ENCODE measurements around the gene NUP50.
"Not testable (repeated sequence)": the region's sequence is repeated elsewhere in the genome, so short reads cannot be mapped to it uniquely, and the experiment has no call there.

The NUP50 gene

DNA sequence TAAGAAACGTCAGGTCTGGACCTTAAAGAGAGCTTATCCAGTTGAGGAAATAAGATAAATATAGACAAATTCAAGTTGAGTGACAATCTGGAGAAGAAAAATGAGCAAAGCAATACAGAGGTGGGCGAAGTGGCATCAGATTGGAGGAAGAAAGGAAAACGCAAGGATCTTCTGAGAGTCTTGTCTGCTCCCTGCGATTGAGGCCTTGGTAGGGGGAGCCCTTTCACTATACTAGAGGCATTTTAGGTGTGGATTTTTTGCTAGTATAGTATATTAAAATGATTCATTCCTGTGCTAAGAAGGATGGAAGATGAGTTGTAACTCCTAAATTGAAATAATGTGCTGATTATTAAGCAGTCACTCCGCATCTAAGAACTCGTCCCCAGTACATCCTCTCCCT is 8.1 kb downstream of the NUP50 start:
- DNase-seq (ENCODE audit: low spot score in 2 of 2) = no peak
- Mint-ChIP-seq H3K36me3 (peaks cover 39% of the 10 kb centered on the region), H3K27me3 (no peaks in the 10 kb centered on the region), H3K27ac (no peak overlapping the region), H3K4me3 (no peak overlapping the region), H3K4me1 (peaks cover 18% of the 10 kb centered on the region), H3K9me3 (no peaks in the 10 kb centered on the region)
- no peak for ATAC-seq (ENCODE audit: low read depth)

DNA sequence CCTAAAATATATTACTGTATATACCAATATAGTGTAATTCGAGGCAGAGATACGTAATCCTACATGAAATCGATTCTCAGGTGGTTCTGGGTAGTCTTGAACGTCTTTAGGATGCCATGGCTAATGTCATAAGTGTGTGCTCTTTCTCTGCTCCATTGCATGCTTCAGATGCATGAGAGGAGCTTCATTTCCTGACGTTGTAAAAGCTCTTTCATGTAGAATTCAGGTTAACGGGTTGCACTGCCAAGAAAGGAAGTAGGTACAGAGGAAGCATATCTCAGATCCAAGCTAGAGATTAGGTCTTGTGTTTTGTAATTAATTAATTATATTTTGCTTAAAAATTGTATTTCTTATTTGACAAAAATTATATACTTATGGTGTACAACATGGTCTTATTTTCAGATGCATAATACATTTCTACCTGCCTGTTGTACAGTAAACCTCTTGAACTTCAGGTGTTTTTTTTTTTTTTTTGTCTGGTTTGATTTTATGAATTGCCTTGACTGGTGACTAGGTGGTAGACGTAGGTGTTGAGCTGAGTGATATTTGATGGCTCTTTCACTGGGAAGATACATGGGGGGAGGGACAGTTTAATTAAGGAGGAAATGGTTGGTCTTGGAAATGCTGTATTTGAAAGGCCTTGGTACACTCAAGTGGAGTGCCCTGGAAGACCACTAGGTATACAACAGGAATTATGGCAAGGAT is 9.3 kb downstream of the NUP50 start:
- Mint-ChIP-seq H3K9me3 (no peaks in the 10 kb centered on the region), H3K27me3 (no peaks in the 10 kb centered on the region), H3K4me3 (no peak overlapping the region), H3K4me1 (peaks cover 13% of the 10 kb centered on the region), H3K27ac (peak overlapping the region; percentile 12), H3K36me3 (peaks cover 42% of the 10 kb centered on the region)
- DNase-seq (ENCODE audit: low spot score in 2 of 2) (no peak), ATAC-seq (ENCODE audit: low read depth) (no peak)

DNA sequence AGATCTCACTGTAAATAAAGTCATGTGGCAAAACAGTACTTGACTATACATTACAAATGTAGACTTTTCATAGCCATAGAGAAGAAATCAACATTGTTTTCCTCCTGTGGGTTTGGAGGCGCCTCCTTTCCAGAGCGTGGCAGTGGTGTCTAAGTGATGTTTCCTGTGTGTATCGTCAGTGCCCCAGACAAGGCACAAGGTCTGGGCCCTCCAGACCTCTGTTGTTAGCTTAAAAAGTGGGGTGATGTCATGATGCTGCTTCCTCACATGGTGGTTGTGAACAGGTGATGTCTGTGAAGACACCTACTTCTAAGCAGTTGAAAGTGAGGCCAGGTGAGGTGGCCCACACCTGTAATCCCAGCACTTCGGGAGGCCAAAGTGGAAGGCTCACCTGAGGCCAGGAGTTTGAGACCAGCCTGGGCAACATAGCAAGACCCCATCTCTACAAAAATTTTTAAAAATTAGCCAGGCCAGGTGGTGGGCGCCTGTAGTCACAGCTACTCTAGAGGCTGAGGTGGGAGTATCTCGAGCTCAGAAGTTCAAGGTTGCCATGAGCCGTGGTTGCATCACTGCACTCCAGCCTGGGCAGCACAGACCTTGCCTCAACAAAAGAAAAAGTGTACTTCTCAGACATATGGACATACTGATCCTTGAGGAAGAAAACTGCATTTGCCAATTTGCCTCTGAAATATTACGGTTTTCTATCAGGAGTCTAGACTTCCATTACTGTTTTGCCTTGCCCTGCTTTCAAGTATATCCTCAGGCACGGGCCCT is 15.7 kb downstream of the NUP50 start:
- Mint-ChIP-seq H3K4me1 (no peaks in the 10 kb centered on the region), H3K4me3 (no peak overlapping the region)
- ATAC-seq (ENCODE audit: low read depth) = no peak

DNA sequence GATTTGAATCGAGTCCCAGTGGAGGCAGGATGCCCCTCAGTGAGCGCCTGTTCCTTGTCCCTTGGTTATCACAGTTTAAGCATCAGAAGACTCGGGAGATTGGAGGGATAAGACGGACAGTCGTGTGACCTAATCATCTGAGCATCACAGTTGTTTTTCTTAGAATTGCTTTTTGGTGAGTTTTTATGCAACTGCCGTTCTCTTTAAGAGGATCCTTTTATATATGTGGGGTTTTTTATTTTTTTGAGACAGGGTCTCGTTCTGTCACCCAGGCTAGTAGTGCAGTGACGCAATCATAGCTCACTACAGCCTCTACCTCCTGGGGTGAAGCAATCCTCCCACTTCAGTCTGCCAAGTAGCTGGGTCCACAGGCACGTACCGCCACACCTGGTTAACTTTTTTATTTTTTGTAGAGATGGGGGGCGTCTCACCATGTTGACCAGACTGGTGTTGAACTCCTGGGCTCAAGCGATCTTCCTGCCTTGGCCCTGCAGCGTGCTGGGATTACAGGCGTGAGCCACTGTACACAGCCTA is 16.5 kb downstream of the NUP50 start:
- DNase-seq (ENCODE audit: low spot score in 2 of 2) = no peak
- H3K27me3 Mint-ChIP-seq = no peaks in the 10 kb centered on the region
- H3K27ac Mint-ChIP-seq = no peak overlapping the region
- ATAC-seq (ENCODE audit: low read depth) = no peak
- H3K4me1 Mint-ChIP-seq = no peaks in the 10 kb centered on the region
- H3K4me3 Mint-ChIP-seq = no peak overlapping the region
- H3K9me3 Mint-ChIP-seq = no peaks in the 10 kb centered on the region
- H3K36me3 Mint-ChIP-seq = peaks cover 17% of the 10 kb centered on the region

More for the DNA sequence above, 15.7 kb downstream of the NUP50 start:
- H3K36me3 Mint-ChIP-seq = peaks cover 18% of the 10 kb centered on the region
- H3K9me3 Mint-ChIP-seq = no peaks in the 10 kb centered on the region
- no peak overlapping the region for H3K27ac Mint-ChIP-seq
- H3K27me3 Mint-ChIP-seq = no peaks in the 10 kb centered on the region
- no peak for DNase-seq (ENCODE audit: low spot score in 2 of 2)

DNA sequence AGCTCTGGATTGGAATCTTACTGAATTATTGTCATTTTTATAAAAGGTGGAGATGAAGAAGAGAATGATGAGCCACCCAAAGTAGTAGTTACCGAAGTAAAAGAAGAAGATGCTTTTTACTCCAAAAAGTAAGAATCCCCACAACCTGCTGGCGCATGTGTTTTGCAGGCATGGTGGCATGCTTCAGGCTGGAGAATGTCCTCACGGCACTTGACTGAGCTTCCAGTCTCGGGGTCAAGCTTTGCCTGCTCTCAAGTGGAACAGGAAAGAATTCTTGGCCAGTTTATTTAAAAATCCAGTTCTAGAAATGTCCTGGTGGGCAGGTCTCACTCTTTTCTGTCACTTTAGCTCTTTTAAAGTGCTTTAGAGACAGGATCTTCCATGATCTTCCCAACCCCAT is 17.5 kb downstream of the NUP50 start:
- H3K9me3 Mint-ChIP-seq = no peaks in the 10 kb centered on the region
- DNase-seq (ENCODE audit: low spot score in 2 of 2) (no peak), ATAC-seq (ENCODE audit: low read depth) (no peak)
- no peak overlapping the region for H3K27ac Mint-ChIP-seq
- no peaks in the 10 kb centered on the region for H3K27me3 Mint-ChIP-seq
- no peaks in the 10 kb centered on the region for H3K4me1 Mint-ChIP-seq
- no peak overlapping the region for H3K4me3 Mint-ChIP-seq
- peaks cover 20% of the 10 kb centered on the region for H3K36me3 Mint-ChIP-seq

DNA sequence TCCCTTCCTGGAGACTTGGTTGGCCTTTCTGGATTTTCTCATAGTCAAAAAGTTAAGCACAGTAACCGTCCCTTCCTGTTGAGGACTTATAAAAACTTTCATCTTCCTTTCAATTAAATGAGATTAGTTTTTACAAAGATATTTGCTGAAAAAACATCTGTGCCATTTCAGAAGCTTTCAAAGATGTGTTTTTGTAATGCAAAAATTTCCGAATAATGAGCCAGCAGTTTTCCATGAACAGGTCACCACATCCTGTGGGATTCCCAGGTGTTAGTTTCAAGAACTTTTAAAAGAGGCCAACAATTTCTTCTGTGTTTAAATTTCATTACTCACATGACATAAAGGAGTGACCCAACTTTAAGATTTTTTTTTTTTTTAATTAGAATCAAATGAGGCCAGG is 18.0 kb downstream of the NUP50 start:
- Mint-ChIP-seq H3K27me3 (no peaks in the 10 kb centered on the region), H3K36me3 (peaks cover 20% of the 10 kb centered on the region), H3K4me1 (no peaks in the 10 kb centered on the region), H3K4me3 (no peak overlapping the region), H3K27ac (no peak overlapping the region), H3K9me3 (no peaks in the 10 kb centered on the region)
- DNase-seq (ENCODE audit: low spot score in 2 of 2) (no peak), ATAC-seq (ENCODE audit: low read depth) (no peak)

DNA sequence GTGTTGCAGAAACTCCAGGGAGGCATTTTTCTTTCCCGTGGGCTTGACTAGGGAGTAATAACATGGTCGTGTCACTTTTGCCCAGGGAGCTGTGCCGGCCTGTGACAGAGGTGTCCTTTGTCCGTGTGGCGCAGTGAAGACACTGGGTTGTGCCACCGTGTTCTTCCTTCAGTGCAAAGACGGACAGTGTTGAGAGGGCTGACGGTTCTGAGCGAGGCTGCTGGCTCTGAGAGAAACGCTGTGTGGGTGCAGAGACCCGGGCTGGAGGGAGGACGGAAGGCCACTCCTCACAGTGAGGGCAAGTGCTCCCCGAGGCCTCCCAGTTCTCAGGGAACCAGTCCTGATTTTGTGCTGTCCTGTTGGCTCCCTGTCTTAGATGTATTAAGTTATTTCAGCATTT is 20.2 kb downstream of the NUP50 start:
- H3K4me1 Mint-ChIP-seq = no peaks in the 10 kb centered on the region
- no peak for ATAC-seq (ENCODE audit: low read depth)
- H3K36me3 Mint-ChIP-seq = peaks cover 17% of the 10 kb centered on the region
- no peak overlapping the region for H3K4me3 Mint-ChIP-seq
- DNase-seq (ENCODE audit: low spot score in 2 of 2) = no peak
- no peaks in the 10 kb centered on the region for H3K27me3 Mint-ChIP-seq
- no peaks in the 10 kb centered on the region for H3K9me3 Mint-ChIP-seq
- H3K27ac Mint-ChIP-seq = no peak overlapping the region

DNA sequence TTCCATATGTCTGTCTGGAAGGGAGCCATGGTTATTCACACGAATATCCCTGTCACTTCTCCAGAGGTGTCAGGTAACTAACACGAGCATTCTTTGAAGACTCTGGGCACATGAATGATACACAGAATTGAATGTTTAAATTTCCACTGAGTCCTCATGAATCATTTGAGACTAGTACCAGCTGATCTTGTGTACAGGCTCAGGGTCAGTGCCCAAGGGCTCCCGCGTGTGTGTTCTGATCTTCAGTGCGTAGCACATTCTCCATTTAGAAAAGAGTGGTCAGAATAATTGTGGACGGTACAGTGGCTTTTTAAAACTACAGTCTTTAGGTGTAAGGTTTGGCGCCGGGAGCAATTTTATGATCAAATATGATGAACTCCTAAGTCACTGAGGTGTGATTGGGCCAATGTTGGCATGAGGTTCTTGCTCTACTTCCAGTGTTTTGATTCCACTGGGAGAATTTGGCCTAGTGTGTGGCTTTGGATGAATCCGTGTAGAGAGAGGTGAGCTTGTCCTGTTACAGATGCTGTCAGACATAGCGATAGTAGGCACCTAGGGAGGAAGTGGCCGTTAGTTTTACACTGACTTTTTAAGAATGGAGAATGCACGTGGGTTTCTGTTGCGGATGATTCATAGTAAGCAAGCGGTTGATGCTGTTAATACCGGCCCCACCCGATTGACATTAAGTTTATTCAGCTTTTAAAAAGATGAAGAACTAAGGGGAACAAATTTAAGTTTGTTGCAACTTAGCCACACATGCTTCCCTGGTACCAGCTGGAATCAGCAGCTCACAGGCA is 22.2 kb downstream of the NUP50 start:
- Mint-ChIP-seq H3K4me3 (no peak overlapping the region), H3K27me3 (no peaks in the 10 kb centered on the region), H3K36me3 (peaks cover 13% of the 10 kb centered on the region), H3K27ac (peak overlapping the region; percentile 16), H3K4me1 (no peaks in the 10 kb centered on the region), H3K9me3 (no peaks in the 10 kb centered on the region)
- ATAC-seq (ENCODE audit: low read depth) (no peak), DNase-seq (ENCODE audit: low spot score in 2 of 2) (no peak)

DNA sequence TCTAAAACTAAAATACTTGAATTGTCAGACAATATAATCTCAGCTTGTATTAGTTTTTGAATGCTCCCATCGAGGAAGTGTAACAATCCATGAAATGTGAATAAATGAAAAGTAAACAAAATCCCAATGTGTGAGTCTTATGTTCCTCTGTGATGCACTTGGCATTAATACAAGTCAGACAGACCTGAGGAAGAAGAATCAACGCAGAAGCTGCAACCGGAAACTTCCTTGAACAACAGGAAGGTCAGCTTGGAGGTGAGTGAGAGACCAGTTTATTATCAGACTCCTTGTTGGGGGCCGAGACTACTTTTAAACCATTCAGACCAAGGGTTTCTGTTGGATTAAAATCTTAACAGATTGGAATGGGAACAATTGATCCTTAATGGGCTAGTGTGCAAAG is 24.2 kb downstream of the NUP50 start:
- Mint-ChIP-seq H3K27ac (peak overlapping the region; percentile 24), H3K4me3 (no peak overlapping the region)
- DNase-seq (ENCODE audit: low spot score in 2 of 2) = no peak

DNA sequence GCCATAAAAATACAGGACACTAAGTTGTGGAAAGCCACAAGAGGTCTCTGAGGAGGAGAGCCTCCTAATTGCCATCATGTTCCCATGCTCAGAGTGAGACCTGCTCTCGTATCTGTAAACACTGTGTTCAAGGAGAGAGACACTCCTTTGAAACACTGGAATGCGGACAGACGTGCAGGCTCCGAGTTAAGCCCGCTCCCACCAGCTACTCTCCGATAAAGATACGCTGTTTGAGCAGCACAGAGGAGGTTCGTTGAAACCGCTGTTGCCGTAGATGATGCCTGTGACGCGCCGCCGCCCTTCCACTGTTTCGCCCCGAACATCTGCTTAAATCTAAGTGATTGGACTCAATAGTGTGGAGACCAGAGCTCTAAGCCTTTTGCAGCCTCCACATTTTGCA is 25.1 kb downstream of the NUP50 start:
- H3K27me3 Mint-ChIP-seq = no peaks in the 10 kb centered on the region
- no peak overlapping the region for H3K27ac Mint-ChIP-seq
- H3K9me3 Mint-ChIP-seq = no peaks in the 10 kb centered on the region
- DNase-seq (ENCODE audit: low spot score in 2 of 2) = no peak
- no peak for ATAC-seq (ENCODE audit: low read depth)
- peaks cover 9% of the 10 kb centered on the region for H3K36me3 Mint-ChIP-seq
- H3K4me3 Mint-ChIP-seq = no peak overlapping the region
- no peaks in the 10 kb centered on the region for H3K4me1 Mint-ChIP-seq

More for the DNA sequence above, 24.2 kb downstream of the NUP50 start:
- peaks cover 12% of the 10 kb centered on the region for H3K36me3 Mint-ChIP-seq
- H3K27me3 Mint-ChIP-seq = no peaks in the 10 kb centered on the region
- H3K9me3 Mint-ChIP-seq = no peaks in the 10 kb centered on the region
- no peak for ATAC-seq (ENCODE audit: low read depth)
- H3K4me1 Mint-ChIP-seq = no peaks in the 10 kb centered on the region

DNA sequence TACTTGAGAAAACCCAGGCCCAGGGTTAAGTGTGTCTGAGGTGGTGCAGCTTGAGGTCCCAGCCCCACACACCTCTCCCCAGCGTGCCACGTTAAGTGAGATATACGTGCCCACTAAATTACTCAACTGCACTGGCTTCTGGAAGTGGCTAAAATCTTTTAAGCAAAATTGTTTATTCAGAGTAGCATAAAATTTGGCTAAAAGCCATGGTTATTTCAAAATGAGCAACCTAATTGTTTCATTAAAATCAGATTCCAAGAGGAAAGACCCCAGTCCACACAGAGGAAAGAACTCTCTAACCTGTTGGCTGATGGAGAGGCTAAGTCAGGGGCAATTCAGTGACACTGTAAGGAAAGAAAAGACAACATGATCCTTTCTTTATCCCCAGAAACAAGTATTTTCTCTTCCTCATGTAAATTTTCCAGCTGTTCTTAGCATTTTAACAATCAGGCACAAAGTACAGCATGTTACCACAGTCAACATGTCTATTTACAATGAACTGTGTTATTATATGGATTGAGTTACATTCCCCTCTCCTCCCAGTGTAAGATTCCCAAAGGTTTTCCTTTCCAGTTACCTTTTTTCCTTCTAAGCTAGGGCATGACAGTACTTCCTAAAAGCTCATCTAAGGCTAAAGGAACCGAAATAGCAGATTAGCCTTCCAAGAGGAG is 26.6 kb downstream of the NUP50 start:
- no peak overlapping the region for H3K4me3 Mint-ChIP-seq
- H3K36me3 Mint-ChIP-seq = peaks cover 7% of the 10 kb centered on the region
- no peaks in the 10 kb centered on the region for H3K27me3 Mint-ChIP-seq
- ATAC-seq (ENCODE audit: low read depth) (no peak), DNase-seq (ENCODE audit: low spot score in 2 of 2) (no peak)
- H3K4me1 Mint-ChIP-seq = no peaks in the 10 kb centered on the region
- no peak overlapping the region for H3K27ac Mint-ChIP-seq
- no peaks in the 10 kb centered on the region for H3K9me3 Mint-ChIP-seq

DNA sequence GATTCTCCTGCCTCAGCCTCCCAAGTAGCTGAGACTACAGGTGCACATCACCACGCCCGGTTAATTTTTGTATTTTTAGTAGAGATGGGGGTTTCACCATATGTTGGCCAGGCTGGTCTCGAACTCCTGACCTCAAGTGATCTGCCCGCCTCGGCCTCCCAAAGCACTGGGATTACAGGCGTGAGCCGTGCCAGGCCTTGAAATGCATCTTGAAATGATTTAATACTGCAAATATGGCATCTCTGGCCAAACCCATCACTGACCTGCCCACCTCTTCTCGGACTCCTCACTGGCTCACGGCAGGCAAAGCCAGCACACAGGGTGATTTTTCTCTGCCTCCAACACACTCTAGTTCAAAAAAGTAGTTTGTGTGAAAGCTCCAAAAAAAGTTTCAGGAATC is 28.0 kb downstream of the NUP50 start:
- not testable (repeated sequence) for H3K4me3 Mint-ChIP-seq; DNase-seq (ENCODE audit: low spot score in 2 of 2); ATAC-seq (ENCODE audit: low read depth); H3K27me3 Mint-ChIP-seq; H3K36me3 Mint-ChIP-seq; H3K27ac Mint-ChIP-seq; H3K9me3 Mint-ChIP-seq; H3K4me1 Mint-ChIP-seq

DNA sequence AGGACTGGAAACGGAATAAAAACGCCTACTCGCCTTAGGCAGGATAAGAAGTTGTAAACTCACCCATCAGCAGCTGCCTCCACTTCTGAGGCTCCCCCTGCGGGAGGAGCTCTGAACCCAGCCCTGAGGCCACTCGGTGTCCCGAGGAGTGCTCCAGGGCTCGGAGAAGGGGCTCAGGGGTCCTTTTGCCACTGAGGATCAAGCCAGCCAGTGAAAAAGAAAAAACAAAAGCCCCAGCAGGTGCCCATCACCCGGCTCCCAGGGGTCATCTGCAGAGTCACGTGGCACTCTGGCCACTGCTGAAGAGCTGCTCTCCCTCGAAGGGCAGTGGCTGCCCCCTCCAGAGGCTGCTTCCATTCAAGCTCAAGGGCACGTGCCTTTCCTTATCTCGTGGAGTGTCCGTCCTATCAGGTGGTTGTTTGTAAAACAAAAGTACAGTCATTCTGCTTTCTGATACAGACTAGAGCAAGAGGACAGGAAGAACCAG is 29.0 kb downstream of the NUP50 start:
- H3K36me3 Mint-ChIP-seq = peaks cover 4% of the 10 kb centered on the region
- H3K4me3 Mint-ChIP-seq = no peak overlapping the region
- ATAC-seq (ENCODE audit: low read depth) (no peak), DNase-seq (ENCODE audit: low spot score in 2 of 2) (no peak)
- H3K27me3 Mint-ChIP-seq = no peaks in the 10 kb centered on the region
- H3K9me3 Mint-ChIP-seq = no peaks in the 10 kb centered on the region
- no peaks in the 10 kb centered on the region for H3K4me1 Mint-ChIP-seq
- no peak overlapping the region for H3K27ac Mint-ChIP-seq

Measured in memory B cell (primary cell).